ENCODE results near the gene TEX12. TPM values are rescaled to one million over a fixed set of nuclear protein-coding genes. Genes with fewer than 3 reads are reported as not detected.

Gene TEX12
- total RNA-seq, 1 donor from 2014 or later: not detected

DNA sequence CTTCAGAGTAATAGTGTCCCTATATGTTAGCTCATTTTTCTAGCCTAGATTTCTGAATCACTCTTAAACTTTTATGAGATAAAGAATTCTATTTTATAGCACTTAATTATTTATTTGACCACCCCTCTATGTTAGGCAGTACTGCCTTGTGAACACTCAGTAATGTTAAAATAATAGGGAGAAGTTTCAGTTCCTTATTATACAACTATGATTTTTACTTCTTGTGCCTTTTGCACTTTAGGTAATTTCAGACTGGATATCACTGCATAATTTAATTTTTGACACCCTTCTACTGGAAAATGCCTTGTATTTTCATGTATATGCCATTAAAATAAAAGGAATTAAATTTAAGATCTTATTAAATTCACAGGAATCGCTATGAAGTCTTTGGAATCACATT is 11.3 kb downstream of the TEX12 start:
- no peak for DNase-seq (ENCODE audit: low read depth)
- H3K4me1 ChIP-seq (ENCODE audit: insufficient read depth, low read length): peaks cover 3% of the 10 kb centered on the region
- no peaks in the 10 kb centered on the region for H3K79me2 ChIP-seq (ENCODE audit: insufficient read depth, low read length)
- H3K9me3 Mint-ChIP-seq (ENCODE audit: unreplicated experiment): peaks cover 2% of the 10 kb centered on the region
- no peak overlapping the region for H3K4me3 ChIP-seq (ENCODE audit: insufficient read depth, low read depth, low read length)
- no peak overlapping the region for H3K4me2 ChIP-seq (ENCODE audit: low read length)
- H3K36me3 ChIP-seq (ENCODE audit: insufficient read depth, low read length): no peaks in the 10 kb centered on the region
- H3K9ac ChIP-seq (ENCODE audit: low read length): no peak overlapping the region
- H3K27ac ChIP-seq (ENCODE audit: low read depth, low read length): no peak overlapping the region
- H3K27me3 Mint-ChIP-seq (ENCODE audit: low read depth, unreplicated experiment): peaks cover 5% of the 10 kb centered on the region
- TF ChIP-seq CTCF (IDR thresholded peaks at IDR 0.05; ENCODE audit: insufficient read depth, low read depth, low read length): no peak
- TF ChIP-seq EZH2 (IDR thresholded peaks at IDR 0.05; ENCODE audit: insufficient read depth, low read length): no peak
- no peaks in the 10 kb centered on the region for H3K27me3 ChIP-seq (ENCODE audit: insufficient read depth, low read length)
- H3K4me3 Mint-ChIP-seq (ENCODE audit: unreplicated experiment): no peak overlapping the region
- no peak overlapping the region for H2AFZ ChIP-seq (ENCODE audit: low read depth, low read length)
- FAIRE-seq: no peak
- no peaks in the 10 kb centered on the region for H3K9me3 ChIP-seq (ENCODE audit: insufficient read depth, low read depth, low read length)
- H4K20me1 ChIP-seq (ENCODE audit: insufficient read depth, low read length): no peaks in the 10 kb centered on the region
- no peaks in the 10 kb centered on the region for H3K36me3 Mint-ChIP-seq (ENCODE audit: low read depth, unreplicated experiment)
- H3K4me1 Mint-ChIP-seq (ENCODE audit: low read depth, unreplicated experiment): peaks cover 3% of the 10 kb centered on the region
- no peak overlapping the region for H3K27ac Mint-ChIP-seq (ENCODE audit: unreplicated experiment)

GRCh38 chr11:112178936-112179335 is 11.8 kb downstream of the TEX12 start:
- Histone ChIP-seq H3K27ac (ENCODE audit: low read depth, low read length) (no peak overlapping the region), H3K9ac (ENCODE audit: low read length) (no peak overlapping the region), H3K4me1 (ENCODE audit: insufficient read depth, low read length) (peaks cover 3% of the 10 kb centered on the region), H2AFZ (ENCODE audit: low read depth, low read length) (no peak overlapping the region), H4K20me1 (ENCODE audit: insufficient read depth, low read length) (no peaks in the 10 kb centered on the region), H3K36me3 (ENCODE audit: insufficient read depth, low read length) (no peaks in the 10 kb centered on the region), H3K79me2 (ENCODE audit: insufficient read depth, low read length) (no peaks in the 10 kb centered on the region), H3K4me3 (ENCODE audit: insufficient read depth, low read depth, low read length) (no peak overlapping the region), H3K9me3 (ENCODE audit: insufficient read depth, low read depth, low read length) (no peaks in the 10 kb centered on the region), H3K4me2 (ENCODE audit: low read length) (no peak overlapping the region), H3K27me3 (ENCODE audit: insufficient read depth, low read length) (no peaks in the 10 kb centered on the region)
- peaks cover 3% of the 10 kb centered on the region for H3K4me1 Mint-ChIP-seq (ENCODE audit: low read depth, unreplicated experiment)
- no peak for TF ChIP-seq CTCF (IDR thresholded peaks at IDR 0.05; ENCODE audit: insufficient read depth, low read depth, low read length)
- TF ChIP-seq EZH2 (IDR thresholded peaks at IDR 0.05; ENCODE audit: insufficient read depth, low read length): no peak
- no peak for DNase-seq (ENCODE audit: low read depth)
- H3K27me3 Mint-ChIP-seq (ENCODE audit: low read depth, unreplicated experiment): peaks cover 5% of the 10 kb centered on the region
- no peak overlapping the region for H3K4me3 Mint-ChIP-seq (ENCODE audit: unreplicated experiment)
- H3K9me3 Mint-ChIP-seq (ENCODE audit: unreplicated experiment): peaks cover 2% of the 10 kb centered on the region
- no peak overlapping the region for H3K27ac Mint-ChIP-seq (ENCODE audit: unreplicated experiment)
- H3K36me3 Mint-ChIP-seq (ENCODE audit: low read depth, unreplicated experiment): no peaks in the 10 kb centered on the region
- FAIRE-seq: no peak

DNA sequence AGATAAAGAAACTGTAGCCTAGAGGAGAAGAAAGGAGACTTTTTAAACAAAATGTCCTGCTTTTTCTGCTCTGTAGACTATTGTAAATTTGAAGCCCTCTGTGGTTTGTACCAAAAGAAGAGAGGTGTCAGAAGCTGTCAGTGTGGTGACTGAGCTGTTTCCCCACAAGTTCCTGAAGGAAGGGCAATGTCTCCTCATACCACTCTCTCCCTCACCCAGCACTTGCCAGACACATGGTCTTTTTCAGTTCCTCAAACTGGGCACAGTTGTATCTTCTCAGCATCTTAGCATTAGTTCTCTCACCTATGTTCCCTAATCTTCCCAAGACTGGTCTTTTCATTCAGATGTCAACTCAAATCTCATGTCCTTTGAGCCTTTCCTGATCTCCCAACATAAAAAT is 12.4 kb downstream of the TEX12 start:
- Histone ChIP-seq H3K9ac (ENCODE audit: low read length) (no peak overlapping the region), H3K79me2 (ENCODE audit: insufficient read depth, low read length) (no peaks in the 10 kb centered on the region), H3K4me2 (ENCODE audit: low read length) (no peak overlapping the region), H3K4me3 (ENCODE audit: insufficient read depth, low read depth, low read length) (no peak overlapping the region), H4K20me1 (ENCODE audit: insufficient read depth, low read length) (no peaks in the 10 kb centered on the region), H3K4me1 (ENCODE audit: insufficient read depth, low read length) (peaks cover 3% of the 10 kb centered on the region), H3K27ac (ENCODE audit: low read depth, low read length) (no peak overlapping the region), H3K36me3 (ENCODE audit: insufficient read depth, low read length) (no peaks in the 10 kb centered on the region), H3K9me3 (ENCODE audit: insufficient read depth, low read depth, low read length) (no peaks in the 10 kb centered on the region), H3K27me3 (ENCODE audit: insufficient read depth, low read length) (no peaks in the 10 kb centered on the region), H2AFZ (ENCODE audit: low read depth, low read length) (no peak overlapping the region)
- Mint-ChIP-seq H3K9me3 (ENCODE audit: unreplicated experiment) (peaks cover 2% of the 10 kb centered on the region), H3K4me3 (ENCODE audit: unreplicated experiment) (no peak overlapping the region), H3K27me3 (ENCODE audit: low read depth, unreplicated experiment) (peaks cover 5% of the 10 kb centered on the region), H3K36me3 (ENCODE audit: low read depth, unreplicated experiment) (no peaks in the 10 kb centered on the region), H3K27ac (ENCODE audit: unreplicated experiment) (no peak overlapping the region), H3K4me1 (ENCODE audit: low read depth, unreplicated experiment) (peaks cover 2% of the 10 kb centered on the region)
- FAIRE-seq (no peak), DNase-seq (ENCODE audit: low read depth) (no peak)
- no peak for TF ChIP-seq CTCF (IDR thresholded peaks at IDR 0.05; ENCODE audit: insufficient read depth, low read depth, low read length)
- no peak for TF ChIP-seq EZH2 (IDR thresholded peaks at IDR 0.05; ENCODE audit: insufficient read depth, low read length)
